ENCODE measurements around the gene NENF.
A peak's percentile ranks its signal among the peaks of the same experiment; 100 is the strongest.

NENF gene

GRCh38 chr1:212486619-212486975, 53.9 kb downstream of the NENF start:
- H3K36me3 Mint-ChIP-seq, result no peaks in the 10 kb centered on the region
- H3K27ac Mint-ChIP-seq, result peak overlapping the region; percentile 15
- DNase-seq (no peak), ATAC-seq (replicated peaks) (no peak)
- peaks cover 7 to 10% of the 10 kb centered on the region in 2 donors for H3K27me3 Mint-ChIP-seq
- no peaks in the 10 kb centered on the region for H3K9me3 Mint-ChIP-seq
- peaks cover 10 to 33% of the 10 kb centered on the region in 2 donors for H3K4me1 Mint-ChIP-seq
- no peak overlapping the region for H3K4me3 Mint-ChIP-seq

GRCh38 chr1:212487286-212487685, 54.6 kb downstream of the NENF start:
- H3K27ac Mint-ChIP-seq, result no peak overlapping the region
- H3K36me3 Mint-ChIP-seq, result no peaks in the 10 kb centered on the region
- DNase-seq (no peak), ATAC-seq (replicated peaks) (no peak)
- H3K9me3 Mint-ChIP-seq, result no peaks in the 10 kb centered on the region
- H3K4me3 Mint-ChIP-seq, result no peak overlapping the region
- H3K27me3 Mint-ChIP-seq, result peaks cover 5 to 10% of the 10 kb centered on the region in 2 donors
- peaks cover 7 to 26% of the 10 kb centered on the region in 2 donors for H3K4me1 Mint-ChIP-seq

- Mint-ChIP-seq H3K27ac (no peak overlapping the region), H3K4me1 (peaks cover 5 to 20% of the 10 kb centered on the region in 2 donors), H3K9me3 (no peaks in the 10 kb centered on the region), H3K27me3 (peaks cover 5 to 10% of the 10 kb centered on the region in 2 donors), H3K36me3 (no peaks in the 10 kb centered on the region), H3K4me3 (no peak overlapping the region)
- DNase-seq (no peak), ATAC-seq (replicated peaks) (no peak)
Observed at GRCh38 chr1:212487774-212488435, 55.2 kb downstream of the NENF start.

- DNase-seq (peak; percentile 29), ATAC-seq (replicated peaks) (peak; percentile 59 to 69)
- H3K36me3 Mint-ChIP-seq, result no peaks in the 10 kb centered on the region
- H3K9me3 Mint-ChIP-seq, result no peaks in the 10 kb centered on the region
- no peak overlapping the region for H3K4me3 Mint-ChIP-seq
- peaks cover 5 to 10% of the 10 kb centered on the region in 2 donors for H3K27me3 Mint-ChIP-seq
- H3K4me1 Mint-ChIP-seq, result peaks cover 5 to 18% of the 10 kb centered on the region in 2 donors
- H3K27ac Mint-ChIP-seq, result peak overlapping the region; percentile 56
Observed at GRCh38 chr1:212488436-212489283, 55.9 kb downstream of the NENF start.

GRCh38 chr1:212489284-212489859, 56.7 kb downstream of the NENF start:
- no peaks in the 10 kb centered on the region for H3K9me3 Mint-ChIP-seq
- H3K36me3 Mint-ChIP-seq, result no peaks in the 10 kb centered on the region
- DNase-seq (no peak), ATAC-seq (replicated peaks) (no peak)
- H3K27ac Mint-ChIP-seq, result no peak overlapping the region
- peaks cover 5 to 10% of the 10 kb centered on the region in 2 donors for H3K27me3 Mint-ChIP-seq
- H3K4me3 Mint-ChIP-seq, result no peak overlapping the region
- H3K4me1 Mint-ChIP-seq, result peaks cover 5 to 18% of the 10 kb centered on the region in 2 donors

- Mint-ChIP-seq H3K9me3 (no peaks in the 10 kb centered on the region), H3K27me3 (peaks cover 5 to 10% of the 10 kb centered on the region in 2 donors), H3K4me1 (peaks cover 5 to 18% of the 10 kb centered on the region in 2 donors), H3K4me3 (no peak overlapping the region), H3K27ac (no peak overlapping the region), H3K36me3 (no peaks in the 10 kb centered on the region)
- no peak for ATAC-seq (replicated peaks)
- DNase-seq, result no peak
Observed at GRCh38 chr1:212490276-212490675, 57.6 kb downstream of the NENF start.

- Mint-ChIP-seq H3K27me3 (peaks cover 6 to 16% of the 10 kb centered on the region in 2 donors), H3K9me3 (no peaks in the 10 kb centered on the region), H3K4me3 (no peak overlapping the region), H3K27ac (no peak overlapping the region), H3K36me3 (no peaks in the 10 kb centered on the region), H3K4me1 (peaks cover 7 to 16% of the 10 kb centered on the region in 2 donors)
- DNase-seq, result no peak
- no peak for ATAC-seq (replicated peaks)
Observed at GRCh38 chr1:212491454-212491853, 58.7 kb downstream of the NENF start.

All from stimulated activated naive B cell treated with anti-CD40 and anti-IgM and Interleukin-4, amounts not matched to agents 10 μg/mL and 1 μg/mL and 100 μg/mL, for 72 hours (primary cell).